Left lung (tissue), 10 donors: Measurements from ENCODE around the gene ALAS1. TPM values are rescaled to one million over a fixed set of nuclear protein-coding genes. Genes with fewer than 3 reads are reported as not detected.

Source experiments
- ATAC-seq: fragments of 200-7000 bp; cut with Tn5 transposase; one replicate; pipeline ENCODE4 v1.9.1; 2020; ENCODE audit warnings: moderate library complexity
- DNase-seq, 4 donors: peaks; one replicate each; pipeline ENCODE4 v3.0.0-alpha.2; 2013 to 2020
- H3K27ac ChIP-seq, 2 donors: fragments of 200-600 bp; sonication (generic) in 1 of 2; one replicate each; pipeline versions ENCODE4 v1.5.0 to v1.8.0; 2020 to 2021
- H3K27me3 ChIP-seq, 2 donors: fragments of 200-600 bp; sonication (generic) in 1 of 2; one replicate each; pipeline versions ENCODE4 v1.5.0 to v1.8.0; 2020 to 2021
- H3K36me3 ChIP-seq, 2 donors: fragments of 200-600 bp; sonication (generic) in 1 of 2; one replicate each; pipeline versions ENCODE4 v1.5.0 to v1.8.0; 2020 to 2021
- H3K4me1 ChIP-seq, 2 donors: fragments of 200-600 bp; one replicate each; pipeline ENCODE4 v1.8.0; 2021
- H3K4me3 ChIP-seq, 2 donors: fragments of 200-600 bp; sonication (generic) in 1 of 2; one replicate each; pipeline versions ENCODE4 v1.5.0 to v1.8.0; 2020 to 2021; ENCODE audit warnings: mild to moderate bottlenecking in 1 of 2
- H3K9me3 ChIP-seq, 2 donors: fragments of 200-600 bp; sonication (generic) in 1 of 2; one replicate each; pipeline versions ENCODE4 v1.5.0 to v1.8.0; 2020 to 2021
- CTCF ChIP-seq, 2 donors: fragments of 200-600 bp; sonication (generic) in 1 of 2; IDR thresholded peaks; one replicate each; pipeline versions ENCODE4 v1.5.0 to v1.8.0; 2021; ENCODE audit warnings: antibody characterized with exemption in 2 of 2
- intact Hi-C, 2 donors: fragments of 100-400 bp; cut with DNase I; formaldehyde crosslinking; loops; one replicate each; pipeline versions ENCODE4 v1.11.2 to v1.14.2; 2022
- polyA plus RNA-seq, 6 donors: library from polyadenylated mRNA; unstranded; fragments of 120-200 nt; gene quantifications; one replicate each; pipeline ENCODE4 v1.2.1, GENCODE V29; 2013; ENCODE audit not compliant: insufficient read length in 6 of 6
- total RNA-seq, 2 donors: library from RNA; stranded (reverse); fragmentation: NEBNext Ultra II Directional; extraction: Animal tissue kit (Norgen Biotek cat#: 25700); gene quantifications; one replicate each; pipeline ENCODE4 v1.2.1, GENCODE V29; 2021
- donor health status: DM: no; HTN: yes; CAD: no.
- donor health status: DM: no; HTN: no; CAD: no.

ALAS1 gene
- total and polyA plus RNA-seq, 8 donors: 31.6 to 70.1 (median 44.2) TPM

DNA sequence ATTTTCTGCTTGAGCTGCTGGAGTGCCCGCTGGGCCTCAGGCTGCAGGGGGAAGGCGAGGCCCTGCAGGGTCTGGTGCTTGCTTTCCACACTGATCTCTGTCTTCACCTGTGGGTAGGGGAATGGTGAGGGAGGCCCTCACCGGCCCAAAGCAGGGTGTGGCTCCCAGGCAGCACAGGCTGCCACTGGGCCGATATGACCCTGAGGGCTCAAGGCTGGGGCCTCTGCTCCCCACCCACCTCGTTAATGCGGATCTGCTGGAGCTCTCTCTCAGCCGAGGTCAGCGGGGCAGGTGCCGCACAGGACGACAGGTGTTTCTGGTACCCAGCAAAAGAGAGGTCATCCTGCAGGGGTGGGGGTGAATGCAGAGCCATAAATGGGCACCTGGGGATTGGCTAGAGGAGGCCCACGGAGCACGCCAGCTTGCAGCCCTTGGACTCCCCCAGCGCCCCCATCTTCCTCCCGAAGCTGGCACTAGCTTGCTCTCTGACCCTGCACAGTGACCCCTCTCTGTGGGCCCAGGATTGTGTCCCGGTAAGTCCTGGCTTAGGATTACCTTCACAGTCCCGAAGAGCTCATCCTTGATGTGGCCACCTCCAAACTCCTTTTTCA lies 33.0 kb downstream of the ALAS1 start:
- TF ChIP-seq CTCF (IDR thresholded peaks at IDR 0.05): no peak

GRCh38 chr3:52231502-52232278 lies 33.7 kb downstream of the ALAS1 start:
- DNase-seq: peak in 2 of 4 donors; percentile 80 to 95
- peaks cover 0 to 85% of the 10 kb centered on the region in 2 donors for H3K36me3 ChIP-seq
- peak; percentile 81 to 96 for TF ChIP-seq CTCF (IDR thresholded peaks at IDR 0.05)

More for the DNA sequence above, 33.0 kb downstream of the ALAS1 start:
- Histone ChIP-seq H3K4me1 (peaks cover 0 to 44% of the 10 kb centered on the region in 2 donors), H3K36me3 (peaks cover 0 to 85% of the 10 kb centered on the region in 2 donors), H3K4me3 (no peak overlapping the region), H3K27me3 (no peaks in the 10 kb centered on the region), H3K9me3 (no peaks in the 10 kb centered on the region), H3K27ac (no peak overlapping the region)
- DNase-seq: no peak
- intact Hi-C loops: loop anchor here in 1 of 2 donors (5.0 to 10.0 kb wide), 2 partner anchors 111 to 214 kb away; partner anchors contain the start of gene SEMA3G
- no peak for ATAC-seq

DNA sequence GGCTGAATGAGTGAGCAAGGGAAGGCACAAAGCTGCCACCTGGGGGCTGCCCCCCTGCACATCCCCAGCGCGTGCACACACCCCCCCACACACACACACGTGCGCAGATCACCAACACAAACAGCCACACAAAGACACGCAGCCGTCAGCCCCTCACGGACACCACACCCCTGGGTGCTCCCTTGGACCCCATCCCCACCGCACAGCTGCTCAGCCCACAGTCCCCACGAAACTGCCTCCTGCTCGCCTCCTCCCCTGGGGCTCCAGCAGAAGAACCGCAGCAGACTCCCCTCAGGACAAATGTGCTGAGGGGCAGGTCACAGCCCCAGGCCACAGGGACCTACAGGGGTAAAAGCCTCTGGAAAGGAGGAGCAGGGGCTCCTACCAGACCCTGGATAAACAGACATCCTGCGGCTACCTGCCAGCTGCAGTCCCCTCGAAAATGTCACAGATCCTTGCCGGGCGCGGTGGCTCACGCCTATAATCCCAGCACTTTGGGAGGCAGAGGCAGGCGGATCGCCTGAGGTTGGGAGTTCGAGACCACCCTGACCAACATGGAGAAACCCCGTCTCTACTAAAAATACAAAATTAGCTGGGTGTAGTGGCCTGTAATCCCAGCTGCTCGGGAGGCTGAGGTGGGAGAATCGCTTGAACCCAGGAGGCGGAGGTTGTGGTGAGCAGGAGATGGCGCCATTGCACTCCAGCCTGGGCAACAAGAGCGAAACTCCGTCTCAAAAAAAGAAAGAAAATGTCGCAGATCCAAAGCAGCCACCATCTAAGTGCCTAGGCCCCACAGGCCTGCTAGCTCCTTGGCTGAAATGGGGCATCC lies 34.5 kb downstream of the ALAS1 start:
- Histone ChIP-seq H3K27me3 (no peaks in the 10 kb centered on the region), H3K27ac (no peak overlapping the region), H3K36me3 (peaks cover 0 to 79% of the 10 kb centered on the region in 2 donors), H3K9me3 (no peaks in the 10 kb centered on the region), H3K4me1 (peaks cover 10 to 53% of the 10 kb centered on the region in 2 donors), H3K4me3 (no peak overlapping the region)
- intact Hi-C loops: loop anchor here in 1 of 2 donors (5.0 to 10.0 kb wide), 2 partner anchors 110 to 212 kb away; partner anchors contain the start of gene SEMA3G
- ATAC-seq: no peak
- TF ChIP-seq CTCF (IDR thresholded peaks at IDR 0.05): peak in 1 of 2 donors; percentile 7
- no peak for DNase-seq

More at GRCh38 chr3:52231502-52232278, 33.7 kb downstream of the ALAS1 start:
- no peak overlapping the region for H3K27ac ChIP-seq
- intact Hi-C loops: loop anchor here in 1 of 2 donors (5.0 to 10.0 kb wide), 2 partner anchors 111 to 213 kb away; partner anchors contain the start of gene SEMA3G
- H3K27me3 ChIP-seq: no peaks in the 10 kb centered on the region
- peak; percentile 83 for ATAC-seq
- H3K4me3 ChIP-seq: no peak overlapping the region
- no peaks in the 10 kb centered on the region for H3K9me3 ChIP-seq
- H3K4me1 ChIP-seq: peaks cover 3 to 45% of the 10 kb centered on the region in 2 donors

GRCh38 chr3:52233108-52233591 lies 35.2 kb downstream of the ALAS1 start:
- ATAC-seq (no peak), DNase-seq (peak in 1 of 4 donors; percentile 29)
- Histone ChIP-seq H3K9me3 (no peaks in the 10 kb centered on the region), H3K36me3 (peaks cover 0 to 72% of the 10 kb centered on the region in 2 donors), H3K27ac (no peak overlapping the region), H3K4me3 (no peak overlapping the region), H3K27me3 (no peaks in the 10 kb centered on the region), H3K4me1 (peaks cover 16 to 60% of the 10 kb centered on the region in 2 donors)
- no peak for TF ChIP-seq CTCF (IDR thresholded peaks at IDR 0.05)
- intact Hi-C loops: loop anchor here in 1 of 2 donors (5.0 to 10.0 kb wide), 2 partner anchors 109 to 212 kb away; partner anchors contain the start of gene SEMA3G
